Measurements from ENCODE around the gene PTPRD.

GRCh38 chr9:8374471-8374870, 2238.3 kb downstream of the PTPRD start:
- TF ChIP-seq CTCF (conservative IDR thresholded peaks at IDR 0.05; ENCODE audit: low read length): no peak
- no peak for TF ChIP-seq EZH2phosphoT487 (IDR thresholded peaks at IDR 0.05; ENCODE audit: borderline replicate concordance)

All from Loucy (cell line).